A549 (cell line): ENCODE results near the gene MED22. TPM values are rescaled to one million over a fixed set of nuclear protein-coding genes. Genes with fewer than 3 reads are reported as not detected.

Source experiments
- ATAC-seq, 2 experiments: fragments of 200-7000 bp in 1 of 2; fragments of >200 bp in 1 of 2; cut with Nextera tagmentation in 1 of 2; cut with Tn5 transposase in 1 of 2; 3 replicates each; pipeline versions ENCODE4 v1.8.0 to v1.9.1; 2018 to 2020; ENCODE audit warnings: mild to moderate bottlenecking in 1 of 2, moderate library complexity in 1 of 2
- CTCF ChIA-PET: fragments of 300-600 bp; sonication (Branson Sonifier 250); formaldehyde crosslinking; extraction: SDS; loops from one replicate; lab custom pipeline; 2021; ENCODE audit warnings: antibody characterized with exemption, inconsistent platforms; lab: Yijun Ruan, JAX
- POLR2A ChIA-PET: fragments of 350-600 bp; formaldehyde crosslinking; extraction: SDS; loops from one replicate; lab custom pipeline; 2021; ENCODE audit warnings: antibody characterized with exemption, inconsistent platforms; lab: Yijun Ruan, JAX
- DNase-seq, 2 experiments: peaks; one replicate each; pipeline versions ENCODE4 v3.0.0 to v3.0.0-alpha.2; 2011 to 2016; ENCODE audit warnings: low read depth in 1 of 2, low spot score in 1 of 2
- FAIRE-seq: peaks from 2 replicates; lab custom pipeline; 2011; peaks lifted over from hg19 to GRCh38; lab: Jason Lieb, UNC
- H3K27ac ChIP-seq, 2 experiments: fragments of >200 bp; sonication (Bioruptor Twin); formaldehyde crosslinking; 3 replicates each; pipeline ENCODE4 v1.5.1; 2016 to 2017
- H3K4me1 ChIP-seq: fragments of >200 bp; sonication (Bioruptor Twin); formaldehyde crosslinking; 3 replicates; pipeline ENCODE4 v1.6.1; 2016
- H3K4me2 ChIP-seq: fragments of >200 bp; sonication (Bioruptor Twin); formaldehyde crosslinking; 3 replicates; pipeline ENCODE4 v1.6.1; 2016
- H3K4me3 ChIP-seq: fragments of >200 bp; sonication (Bioruptor Twin); formaldehyde crosslinking; 3 replicates; pipeline ENCODE4 v1.5.1; 2016
- H3K9me3 ChIP-seq: fragments of >200 bp; sonication (Bioruptor Twin); formaldehyde crosslinking; 3 replicates; pipeline ENCODE4 v1.6.1; 2016
- BCL3 ChIP-seq: fragments of >200 bp; sonication (Bioruptor Twin); formaldehyde crosslinking; IDR thresholded peaks from 3 replicates; pipeline ENCODE4 v1.6.1; 2016
- CHD2 ChIP-seq: fragments of 150-350 bp; IDR thresholded peaks from 2 replicates; pipeline ENCODE4 v1.6.1; 2014; ENCODE audit warnings: low read length; ENCODE audit not compliant: partially characterized antibody
- CTCF ChIP-seq: fragments of >200 bp; sonication (Bioruptor Twin); formaldehyde crosslinking; IDR thresholded peaks from 3 replicates; pipeline ENCODE4 v1.5.1; 2016
- ELK1 ChIP-seq: fragments of 150-350 bp; IDR thresholded peaks from 2 replicates; pipeline ENCODE4 v1.6.1; 2014; ENCODE audit warnings: low read depth, mild to moderate bottlenecking, low read length
- HMGXB4 ChIP-seq: fragments of 250-450 bp; sonication (Bioruptor Pico); IDR thresholded peaks from 2 replicates; pipeline ENCODE4 v1.5.0; 2021; ENCODE audit warnings: mild to moderate bottlenecking, moderate library complexity, borderline replicate concordance
- HOXB13 ChIP-seq: fragments of 250-450 bp; sonication (Bioruptor Pico); IDR thresholded peaks from 2 replicates; pipeline ENCODE4 v1.5.0; 2020; ENCODE audit warnings: low read depth, mild to moderate bottlenecking, moderate library complexity
- KDM1A ChIP-seq: fragments of 200-600 bp; sonication (generic); IDR thresholded peaks from 2 replicates; pipeline ENCODE4 v1.6.1; 2016; ENCODE audit warnings: low read depth, mild to moderate bottlenecking
- KDM5A ChIP-seq: fragments of 200-600 bp; sonication (generic); IDR thresholded peaks from 2 replicates; pipeline ENCODE4 v1.6.1; 2016; ENCODE audit warnings: antibody characterized with exemption, mild to moderate bottlenecking
- MAFK ChIP-seq: fragments of 450-650 bp; IDR thresholded peaks from 2 replicates; pipeline ENCODE4 v1.6.1; 2014; ENCODE audit not compliant: partially characterized antibody
- NPAS2 ChIP-seq: fragments of 250-450 bp; sonication (Bioruptor Pico); IDR thresholded peaks from 2 replicates; pipeline ENCODE4 v1.8.0; 2022; ENCODE audit warnings: mild to moderate bottlenecking, moderate library complexity, borderline replicate concordance
- NR3C1 ChIP-seq: fragments of >200 bp; sonication (Bioruptor Twin); formaldehyde crosslinking; IDR thresholded peaks from 3 replicates; pipeline ENCODE4 v1.6.1; 2017
- POLR2AphosphoS2 ChIP-seq: conservative IDR thresholded peaks from 2 replicates; pipeline ENCODE4 v1.6.1; 2012; ENCODE audit warnings: low read length, improper control_type of control experiment, inconsistent platforms
- RAD21 ChIP-seq, 2 experiments: fragments of >200 bp in 1 of 2; sonication (Bioruptor Twin) in 1 of 2; formaldehyde crosslinking in 1 of 2; IDR thresholded peaks in 1 of 2; conservative IDR thresholded peaks in 1 of 2; 2 replicates in 1 of 2; 3 replicates in 1 of 2; pipeline ENCODE4 v1.6.1; 2012 to 2018; ENCODE audit warnings: inconsistent platforms in 1 of 2
- RARB ChIP-seq: fragments of 250-450 bp; sonication (Bioruptor Pico); IDR thresholded peaks from 2 replicates; pipeline ENCODE4 v1.8.0; 2021; ENCODE audit warnings: mild to moderate bottlenecking, moderate library complexity
- RFX5 ChIP-seq: fragments of 450-650 bp; IDR thresholded peaks from 2 replicates; pipeline ENCODE4 v1.7.1; 2014; ENCODE audit warnings: antibody characterized with exemption, mild to moderate bottlenecking, moderate library complexity
- RNF2 ChIP-seq: fragments of 200-600 bp; sonication (generic); IDR thresholded peaks from 2 replicates; pipeline ENCODE4 v1.6.1; 2016; ENCODE audit warnings: low read depth, mild to moderate bottlenecking, antibody characterized with exemption, moderate library complexity, borderline replicate concordance
- SMC3 ChIP-seq: fragments of >200 bp; sonication (Bioruptor Twin); formaldehyde crosslinking; IDR thresholded peaks from 3 replicates; pipeline ENCODE4 v1.6.1; 2018; ENCODE audit warnings: inconsistent platforms
- SREBF2 ChIP-seq: fragments of 450-650 bp; IDR thresholded peaks from 2 replicates; pipeline ENCODE4 v1.6.1; 2014; ENCODE audit warnings: mild to moderate bottlenecking, moderate library complexity
- TP53 ChIP-seq: fragments of 250-450 bp; sonication (Bioruptor Pico); IDR thresholded peaks from 2 replicates; pipeline ENCODE4 v1.5.0; 2021; ENCODE audit warnings: mild to moderate bottlenecking, moderate library complexity
- USF2 ChIP-seq: fragments of 450-650 bp; IDR thresholded peaks from 2 replicates; pipeline ENCODE4 v1.6.1; 2014; ENCODE audit warnings: antibody characterized with exemption
- ZC3H11A ChIP-seq: fragments of 450-650 bp; IDR thresholded peaks from 2 replicates; pipeline ENCODE4 v1.6.1; 2014; ENCODE audit warnings: antibody characterized with exemption, mild to moderate bottlenecking
- ZFP36 ChIP-seq: fragments of 450-650 bp; IDR thresholded peaks from 2 replicates; pipeline ENCODE4 v1.6.1; 2014; ENCODE audit warnings: borderline replicate concordance; ENCODE audit not compliant: partially characterized antibody
- WGBS: methylation state at CpG from one replicate; pipeline ENCODE4 v1.1.6; 2017; ENCODE audit errors: missing lambda C conversion rate; 5-methylcytosine and 5-hydroxymethylcytosine counted together
- polyA plus RNA-seq, 4 experiments: library from polyadenylated mRNA; depleted of rRNA in 3 of 4; stranded (reverse); fragments of >200 nt; fragmentation: RNase III in 1 of 4; extraction: RNeasy Plus Mini Kit Qiagen cat#74134 plus additional on column Dnase treatment in 1 of 4; gene quantifications; 2 replicates in 3 of 4; 3 replicates in 1 of 4; pipeline ENCODE4 v1.2.3, GENCODE V29; 2011 to 2017

MED22 gene
- polyA plus RNA-seq, 2 of the 4 experiments (the other 2 are of a cell fraction): 15.7 to 22.0 TPM

GRCh38 chr9:133347515-133347984, 381 bp downstream of the MED22 start:
- Histone ChIP-seq H3K9me3 (no peaks in the 10 kb centered on the region), H3K4me3 (peak overlapping the region; percentile 100), H3K27ac (peak overlapping the region; percentile 98 to 99), H3K4me2 (peak overlapping the region; percentile 87), H3K4me1 (peaks cover 19% of the 10 kb centered on the region)
- ChIA-PET CTCF (interaction anchor here (0.9 to 3.4 kb wide), 4 partner anchors 15 to 161 kb away, joined by 3 to 10 read pairs (median 4); no protein-coding TSS in a partner anchor), POLR2A (interaction anchor here (0.5 to 2.6 kb wide), 21 partner anchors 8 to 677 kb away, joined by 3 to 27 read pairs (median 5); partner anchors contain the start of genes CACFD1, SLC2A6, STKLD1 and SURF1)
- FAIRE-seq (no peak), DNase-seq (peak in 1 of 2 experiments; percentile 45), ATAC-seq (peak; percentile 70 to 79)
- TF ChIP-seq CHD2: no peak
- no peak for TF ChIP-seq KDM5A
- no peak for TF ChIP-seq ELK1
- WGBS: 2% methylated on average over 25 of the region's 41 CpGs

GRCh38 chr9:133346021-133346785, 1.7 kb downstream of the MED22 start:
- Histone ChIP-seq H3K4me2 (peak overlapping the region; percentile 87), H3K9me3 (no peaks in the 10 kb centered on the region), H3K27ac (peak overlapping the region; percentile 98 to 99), H3K4me1 (peaks cover 19% of the 10 kb centered on the region), H3K4me3 (peak overlapping the region; percentile 100)
- POLR2A ChIA-PET: no interaction called here
- 75% methylated on average over 7 of the region's 15 CpGs for WGBS
- FAIRE-seq (no peak), DNase-seq (no peak), ATAC-seq (no peak; a peak in 1 of 6 replicates)
- CTCF ChIA-PET: interaction anchor here (0.7 to 3.4 kb wide), 3 partner anchors 16 to 160 kb away, joined by 3 to 10 read pairs (median 4); no protein-coding TSS in a partner anchor
- TF ChIP-seq KDM1A: no peak
- TF ChIP-seq NR3C1: no peak
- TF ChIP-seq SREBF2: no peak
- no peak for TF ChIP-seq SMC3
- TF ChIP-seq RARB: no peak
- no peak for TF ChIP-seq HMGXB4 (CRISPR knock-in tag)
- TF ChIP-seq CTCF: no peak
- TF ChIP-seq MAFK: no peak
- TF ChIP-seq RFX5: no peak
- TF ChIP-seq ZFP36: no peak
- no peak for TF ChIP-seq USF2
- no peak for TF ChIP-seq POLR2AphosphoS2
- no peak for TF ChIP-seq HOXB13 (CRISPR knock-in tag)
- TF ChIP-seq TP53 (CRISPR knock-in tag): no peak
- no peak for TF ChIP-seq KDM5A
- no peak for TF ChIP-seq NPAS2 (CRISPR knock-in tag)
- TF ChIP-seq ZC3H11A: no peak
- no peak for TF ChIP-seq RAD21 (conservative IDR thresholded peaks at IDR 0.05 in 1 of 2, IDR thresholded peaks at IDR 0.05 in 1 of 2)
- no peak for TF ChIP-seq RNF2
- no peak for TF ChIP-seq BCL3
